Stimulated activated CD4-positive, alpha-beta T cell treated with anti-CD3 and anti-CD28 coated beads, Interleukin-15, amount 100 ng/mL, for 1 hour (primary cell): ENCODE results near the gene ZBTB7C.

Source experiments
- DNase-seq, 2 donors: peaks; one replicate each; pipeline ENCODE4 v3.0.0-alpha.2; 2020; ENCODE audit warnings: low read depth in 1 of 2, low spot score in 1 of 2

The ZBTB7C gene

DNA sequence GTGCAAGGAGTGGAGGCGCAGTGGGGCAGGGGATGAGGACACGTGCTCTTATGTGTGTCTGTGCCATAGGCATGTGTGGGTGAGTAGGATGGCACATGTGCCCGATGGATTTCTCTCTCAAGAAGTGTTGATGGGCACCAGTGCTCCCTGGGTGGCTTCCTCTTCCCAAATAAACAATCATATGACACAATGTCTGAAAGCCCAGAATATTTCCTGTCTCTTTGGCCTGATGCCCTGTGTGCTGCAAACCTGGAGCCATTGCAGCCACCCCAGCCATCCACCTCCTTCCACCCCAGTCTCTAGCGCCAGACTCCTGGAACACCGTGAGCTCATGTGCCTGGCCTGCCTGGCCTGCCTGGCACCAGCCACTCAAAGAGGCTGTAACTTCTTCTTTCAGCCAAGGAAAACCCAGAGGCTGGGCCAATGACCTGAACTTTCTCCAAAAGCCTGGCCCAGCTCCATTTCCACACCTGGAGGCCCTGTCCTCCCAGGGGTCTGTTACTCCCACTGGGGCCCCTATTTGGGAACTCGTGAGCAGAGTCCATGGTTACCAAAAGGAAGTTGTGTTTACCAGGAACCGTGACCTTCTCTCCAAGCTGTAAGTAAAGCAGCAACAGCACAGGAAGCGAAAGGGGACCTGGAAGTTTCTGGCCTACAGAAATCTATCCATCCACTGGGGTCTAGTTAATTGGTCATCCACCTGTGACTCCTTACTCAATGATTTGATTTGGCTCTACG is 9.5 kb upstream of the ZBTB7C start:
- no peak for DNase-seq

GRCh38 chr18:48417985-48418384 is 8.8 kb upstream of the ZBTB7C start:
- no peak for DNase-seq

- DNase-seq: no peak
These were observed 4.2 kb upstream of the ZBTB7C start for GRCh38 chr18:48413342-48413741.

DNA sequence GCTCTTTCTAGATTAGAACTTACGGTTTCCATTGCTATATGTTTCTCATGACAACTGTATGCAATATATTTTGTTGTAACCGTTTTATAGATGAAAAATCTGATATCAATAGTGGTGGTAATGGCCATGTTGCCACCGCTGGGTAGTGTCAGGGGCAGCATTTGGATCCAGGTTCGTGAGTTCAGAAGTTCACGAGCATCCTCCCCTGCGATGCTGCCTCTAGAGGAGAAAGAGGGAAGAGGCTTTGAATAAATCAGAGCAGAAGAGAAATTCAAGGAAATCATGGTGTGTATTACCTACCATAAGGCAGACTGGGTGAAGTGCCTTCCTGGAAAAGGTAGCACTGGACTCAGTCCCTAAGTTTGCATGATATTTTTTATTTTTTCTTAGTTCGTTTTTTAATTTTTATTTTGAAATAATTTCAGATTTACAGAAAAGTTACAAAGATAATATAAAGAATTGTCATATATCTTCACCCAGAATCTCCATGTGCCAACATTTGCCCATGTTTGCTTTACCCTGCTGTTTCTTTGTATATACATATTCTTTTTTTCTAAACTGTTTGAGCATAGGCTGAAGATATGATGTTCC is 3.3 kb upstream of the ZBTB7C start:
- no peak for DNase-seq

GRCh38 chr18:48410095-48410920 is 1.1 kb upstream of the ZBTB7C start:
- peak; percentile 23 to 61 for DNase-seq

GRCh38 chr18:48409591-48410094 is 460 bp upstream of the ZBTB7C start:
- DNase-seq: no peak

- DNase-seq: no peak
These were observed 964 bp downstream of the ZBTB7C start for GRCh38 chr18:48408111-48408726.

DNA sequence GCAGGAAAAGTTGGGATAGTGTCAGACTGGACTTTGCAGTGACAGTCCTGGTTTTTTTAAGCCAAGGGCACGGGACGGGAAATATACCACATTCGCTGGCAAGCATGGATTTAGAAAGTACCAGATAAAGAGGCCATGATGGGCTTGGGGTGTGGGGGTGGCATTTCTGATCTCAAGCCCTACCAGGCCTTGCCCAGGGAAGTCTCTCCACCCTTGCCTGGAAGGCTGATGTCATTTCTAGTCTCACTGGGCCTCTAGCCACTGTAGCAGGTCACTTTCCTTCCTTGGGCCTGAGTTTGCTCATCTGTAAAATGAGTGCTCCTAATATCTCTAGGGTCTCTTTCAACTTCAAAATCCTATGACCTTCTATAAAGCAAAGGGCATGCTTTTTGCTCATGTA is 1.8 kb downstream of the ZBTB7C start:
- DNase-seq: no peak

- DNase-seq: no peak
These were observed 3.2 kb downstream of the ZBTB7C start for GRCh38 chr18:48405978-48406377.

DNA sequence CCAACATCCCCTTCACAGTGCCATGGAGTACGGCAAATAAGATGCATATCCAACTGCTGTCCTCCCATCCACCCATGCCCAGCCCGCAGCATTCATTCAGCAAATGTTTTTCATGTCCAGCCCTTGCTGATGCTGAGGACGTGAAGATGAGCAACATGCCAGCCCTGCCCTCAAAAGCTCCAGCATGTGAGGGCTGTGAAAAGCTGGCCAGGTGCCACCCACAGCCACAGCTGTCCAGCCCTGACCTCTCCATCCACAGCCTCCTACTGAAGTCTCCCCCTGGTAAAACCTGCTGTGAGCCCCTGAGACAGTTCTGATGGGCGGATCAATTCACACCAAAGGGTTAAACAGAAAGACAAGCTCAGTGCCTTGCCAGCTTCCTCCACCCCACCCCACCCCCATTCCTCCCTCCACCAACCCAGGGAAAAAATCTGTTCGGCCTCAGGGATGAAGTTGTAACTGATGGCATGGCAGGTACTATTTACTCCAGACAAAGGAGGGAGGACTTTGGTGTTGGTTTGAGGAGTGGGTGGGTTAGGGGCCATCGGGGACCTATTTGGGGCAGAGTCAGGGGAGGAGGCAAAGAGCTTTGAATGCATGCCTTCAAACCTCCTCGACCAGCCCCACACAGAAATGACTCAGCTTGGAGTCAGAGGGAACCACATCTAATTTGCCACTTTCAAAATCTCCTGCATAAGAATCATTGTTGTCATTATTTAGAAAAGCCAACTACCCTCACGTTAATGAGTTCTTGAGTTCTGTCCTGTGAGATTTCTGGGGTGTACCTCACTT is 4.3 kb downstream of the ZBTB7C start:
- no peak for DNase-seq

GRCh38 chr18:48402953-48403352 is 6.2 kb downstream of the ZBTB7C start:
- DNase-seq: no peak

- DNase-seq: no peak
These were observed 9.7 kb downstream of the ZBTB7C start for GRCh38 chr18:48399303-48400075.

- no peak for DNase-seq
These were observed 11.1 kb downstream of the ZBTB7C start for GRCh38 chr18:48398074-48398473.

DNA sequence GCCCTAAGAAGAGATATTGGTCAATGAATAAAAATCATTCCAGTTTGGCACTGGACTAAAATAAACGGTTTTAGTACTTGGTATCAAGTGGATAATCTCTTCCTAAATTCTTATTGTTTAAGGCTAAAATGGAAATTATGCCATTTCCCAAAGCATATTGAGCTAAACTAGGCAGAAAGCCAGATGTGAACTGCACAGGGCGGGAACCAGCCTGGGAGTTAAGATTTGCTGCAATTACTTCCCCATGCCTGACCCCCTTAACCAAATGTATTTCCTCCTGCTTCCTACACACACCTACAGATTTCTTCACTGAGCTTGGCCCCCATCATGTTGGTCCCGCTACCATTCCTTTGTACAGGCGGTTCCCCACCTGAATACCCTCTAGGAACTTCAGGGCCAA is 12.2 kb downstream of the ZBTB7C start:
- no peak for DNase-seq

DNA sequence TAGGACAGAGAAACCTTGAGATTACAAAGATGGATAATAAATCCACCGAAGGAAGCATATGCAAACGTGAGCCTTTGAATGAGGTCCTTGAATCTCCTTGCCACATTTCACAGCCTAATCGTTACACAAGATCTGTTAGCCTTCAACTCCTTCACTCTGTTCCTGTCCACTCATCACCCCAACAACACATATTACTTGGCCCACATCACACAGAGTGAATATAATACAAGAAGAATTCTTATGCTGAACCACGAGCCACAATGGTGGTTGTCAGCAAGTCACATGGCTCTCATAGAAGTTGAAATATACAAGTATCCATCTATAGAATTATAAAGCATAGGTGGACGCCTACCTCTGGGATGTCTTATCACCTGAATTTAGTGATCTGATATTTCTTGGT is 12.6 kb downstream of the ZBTB7C start:
- no peak for DNase-seq

DNA sequence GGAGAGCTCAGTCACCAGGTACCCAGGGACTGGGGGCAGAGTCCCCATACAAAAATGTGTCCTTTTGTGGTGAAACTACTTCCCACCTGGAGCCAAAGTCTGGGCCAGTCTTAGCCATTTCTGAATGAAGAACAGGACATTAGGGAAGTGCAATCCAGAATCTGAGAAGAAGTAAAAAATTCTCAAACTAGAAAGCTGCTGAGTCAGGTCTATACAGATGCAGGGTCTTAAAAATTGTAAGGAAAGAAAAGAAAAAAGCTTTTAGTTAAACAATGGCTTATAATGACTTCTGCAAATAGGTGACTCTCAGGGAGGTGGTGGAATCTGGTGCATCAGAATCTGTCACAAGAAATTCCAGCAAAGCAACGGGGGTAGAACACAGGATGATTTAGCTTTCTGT is 13.5 kb downstream of the ZBTB7C start:
- DNase-seq: no peak

DNA sequence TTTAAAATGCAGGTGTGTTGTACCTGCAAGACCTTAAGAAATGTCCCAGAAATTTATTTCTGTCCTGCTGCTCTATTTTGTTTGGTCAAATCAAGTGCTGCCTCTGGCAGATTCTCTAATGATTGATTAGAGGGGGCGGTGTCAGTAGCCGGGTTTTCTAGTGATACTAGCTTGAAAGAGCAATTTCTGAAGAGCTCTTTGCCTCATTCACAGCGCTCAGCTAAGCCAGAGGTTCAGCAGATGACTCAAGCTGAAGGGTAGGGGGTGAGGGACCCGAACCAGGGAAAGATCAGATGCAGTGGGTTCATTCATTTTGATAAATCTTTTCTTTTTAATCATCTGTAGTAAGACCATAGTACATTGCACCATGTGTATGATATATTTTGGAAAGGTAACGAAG is 15.0 kb downstream of the ZBTB7C start:
- no peak for DNase-seq

GRCh38 chr18:48393776-48394175 is 15.4 kb downstream of the ZBTB7C start:
- no peak for DNase-seq

DNA sequence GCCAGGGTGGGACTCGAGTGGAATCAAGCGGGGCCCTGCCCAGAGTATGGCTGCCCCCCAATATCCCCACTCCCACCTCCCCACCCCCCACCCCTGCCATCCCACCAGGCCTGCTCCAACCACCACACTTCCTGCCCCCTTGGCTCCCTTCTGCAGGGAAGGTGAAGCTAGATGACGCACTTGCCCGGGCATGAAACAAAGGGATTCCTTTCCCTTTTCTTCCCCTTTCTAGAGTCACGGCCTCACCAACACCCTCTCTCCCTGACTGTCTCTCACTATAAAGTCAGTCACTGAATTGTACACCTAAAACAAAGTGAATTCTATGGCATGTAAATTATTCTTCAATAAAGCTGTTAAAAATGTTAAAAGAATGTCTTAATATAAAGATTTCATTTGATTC is 16.0 kb downstream of the ZBTB7C start:
- DNase-seq: no peak

- DNase-seq: no peak
These were observed 16.9 kb downstream of the ZBTB7C start for GRCh38 chr18:48392268-48392667.
